Islet precursor cell (in vitro differentiated cells): ENCODE results near the gene NEK8.
"Not testable (repeated sequence)": the region's sequence is repeated elsewhere in the genome, so short reads cannot be mapped to it uniquely, and the experiment has no call there.

ENCODE experiments used
- DNase-seq: peaks from one replicate; pipeline ENCODE4 v3.0.0-alpha.2; 2018

NEK8 gene

GRCh38 chr17:28725660-28726225, 2.8 kb upstream of the NEK8 start:
- peak; percentile 98 for DNase-seq

DNA sequence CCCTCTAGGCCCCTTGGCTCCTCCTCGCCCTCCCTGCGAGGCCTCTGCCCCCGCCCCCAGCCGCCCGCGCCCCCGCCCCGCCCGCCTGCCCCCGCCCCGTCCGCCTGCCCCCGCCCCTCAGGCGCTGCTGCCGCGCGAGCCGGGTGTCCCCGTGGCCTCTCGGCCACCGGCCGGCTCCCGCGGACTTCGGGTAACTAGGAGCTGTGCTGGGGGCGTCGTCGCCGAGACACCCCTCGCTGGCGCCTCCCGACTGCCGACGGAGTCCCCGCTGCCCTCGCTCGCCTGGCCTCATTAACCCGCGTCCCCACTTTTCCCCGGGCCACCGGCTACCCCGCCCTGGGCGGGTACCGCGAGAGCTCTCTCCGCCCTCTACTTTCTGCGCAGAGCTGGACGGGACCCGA, 2.4 kb upstream of the NEK8 start, which contains the start of gene TLCD1:
TSS of gene TLCD1 (minus strand) at position 8 of the 401 bp plus-strand sequence. CDS start 136 bp downstream, outside the sequence.
- DNase-seq = no peak

DNA sequence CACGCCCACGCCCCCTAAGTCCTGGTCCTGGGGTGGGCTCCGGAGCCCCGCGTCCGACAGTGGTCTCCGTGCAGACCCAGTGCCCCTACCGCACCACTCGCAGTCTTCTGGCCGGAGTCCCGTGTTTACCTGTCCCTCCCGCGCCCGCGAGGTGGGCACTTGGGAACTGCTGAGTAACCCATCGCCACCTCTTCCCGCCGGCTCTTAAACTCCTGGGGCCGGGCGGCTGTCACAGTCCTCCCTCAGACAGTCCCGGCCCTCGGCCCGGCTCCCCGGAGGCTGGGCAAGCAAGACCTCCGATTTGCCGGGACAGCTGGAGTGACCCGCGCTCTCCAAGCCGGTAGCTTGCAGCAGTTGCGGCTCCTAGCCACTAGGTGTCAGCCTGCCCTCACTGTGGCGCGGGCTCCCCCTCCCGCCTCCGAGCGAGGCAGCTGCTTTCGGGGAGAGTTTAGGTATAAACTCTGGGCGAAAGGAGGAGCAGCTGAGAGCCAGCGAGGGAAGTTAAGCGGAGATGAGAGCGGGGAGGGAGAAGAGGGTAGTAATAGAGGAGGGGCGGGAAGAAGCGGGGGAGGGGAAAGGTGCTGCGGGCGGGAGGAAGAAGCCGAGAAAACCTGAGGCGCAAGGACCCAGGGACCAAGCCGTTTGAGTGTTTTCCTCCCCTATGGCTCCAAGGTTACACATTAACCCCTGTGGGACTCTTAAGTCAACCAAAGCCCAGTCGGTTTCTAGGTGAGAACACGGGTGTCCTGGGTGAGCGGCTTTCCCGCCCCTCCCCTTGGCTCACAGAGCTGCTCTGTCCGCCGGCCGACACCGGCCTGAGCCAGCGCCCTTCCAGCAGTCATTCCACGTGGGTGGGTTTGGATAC, 1.7 kb upstream of the NEK8 start:
- DNase-seq = peak; percentile 99

DNA sequence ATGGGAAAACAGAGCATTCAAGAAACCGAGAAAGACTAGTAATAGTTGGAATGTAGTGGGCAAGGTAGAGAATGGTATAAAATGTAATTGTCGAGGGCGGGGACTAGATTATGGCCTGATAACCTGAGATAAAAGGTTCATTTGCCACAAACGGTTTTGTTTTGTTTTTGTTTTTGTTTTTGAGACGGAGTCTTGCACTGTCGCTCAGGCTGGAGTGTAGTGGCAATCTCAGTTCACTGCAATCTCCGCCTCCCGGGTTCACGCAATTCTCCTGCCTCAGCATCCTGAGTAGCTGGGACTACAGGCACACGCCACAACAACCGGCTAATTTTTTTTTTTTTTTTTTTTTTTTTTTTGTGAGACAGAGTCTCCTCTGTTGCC, 1.4 kb downstream of the NEK8 start:
- DNase-seq = no peak

DNA sequence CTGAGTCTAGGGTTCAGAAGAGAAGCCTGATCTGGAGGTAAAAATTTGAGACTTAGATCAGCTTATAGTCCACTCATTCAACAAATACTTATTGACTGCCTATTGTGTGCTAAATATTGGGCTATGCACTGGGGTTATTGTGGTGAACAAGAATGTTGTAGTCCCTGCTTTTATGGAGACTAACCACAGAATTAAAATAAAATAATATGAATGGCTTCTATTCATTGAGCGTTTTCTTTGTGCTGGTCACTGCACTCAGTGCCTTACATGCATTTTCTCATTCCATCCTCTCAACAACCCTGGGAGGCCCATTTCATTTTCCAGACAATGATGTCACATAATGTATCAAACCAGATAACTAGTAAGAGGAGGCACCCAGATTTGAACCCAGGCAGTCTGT, 4.8 kb downstream of the NEK8 start:
- DNase-seq = no peak

GRCh38 chr17:28734712-28735241, 6.2 kb downstream of the NEK8 start:
- DNase-seq = no peak

- DNase-seq = peak; percentile 72
These were observed 6.7 kb downstream of the NEK8 start for GRCh38 chr17:28735242-28735722.

- not testable (repeated sequence) for DNase-seq
These were observed 7.6 kb downstream of the NEK8 start for GRCh38 chr17:28735913-28736769.

DNA sequence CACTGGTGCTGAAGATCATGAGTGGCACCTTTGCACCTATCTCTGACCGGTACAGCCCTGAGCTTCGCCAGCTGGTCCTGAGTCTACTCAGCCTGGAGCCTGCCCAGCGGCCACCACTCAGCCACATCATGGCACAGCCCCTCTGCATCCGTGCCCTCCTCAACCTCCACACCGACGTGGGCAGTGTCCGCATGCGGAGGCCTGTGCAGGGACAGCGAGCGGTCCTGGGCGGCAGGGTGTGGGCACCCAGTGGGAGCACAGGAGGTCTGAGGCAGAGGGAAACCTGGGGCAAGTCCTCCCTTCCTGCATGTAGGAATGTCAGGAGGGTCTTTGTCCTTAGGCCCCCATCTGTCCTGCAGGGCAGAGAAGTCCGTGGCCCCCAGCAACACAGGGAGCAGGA, 8.7 kb downstream of the NEK8 start:
- peak; percentile 43 for DNase-seq

GRCh38 chr17:28737770-28738679, 9.4 kb downstream of the NEK8 start:
- DNase-seq = peak; percentile 60

GRCh38 chr17:28738680-28739384, 10.2 kb downstream of the NEK8 start:
- peak; percentile 48 for DNase-seq

GRCh38 chr17:28740406-28741357, 12.1 kb downstream of the NEK8 start:
- peak; percentile 48 for DNase-seq

DNA sequence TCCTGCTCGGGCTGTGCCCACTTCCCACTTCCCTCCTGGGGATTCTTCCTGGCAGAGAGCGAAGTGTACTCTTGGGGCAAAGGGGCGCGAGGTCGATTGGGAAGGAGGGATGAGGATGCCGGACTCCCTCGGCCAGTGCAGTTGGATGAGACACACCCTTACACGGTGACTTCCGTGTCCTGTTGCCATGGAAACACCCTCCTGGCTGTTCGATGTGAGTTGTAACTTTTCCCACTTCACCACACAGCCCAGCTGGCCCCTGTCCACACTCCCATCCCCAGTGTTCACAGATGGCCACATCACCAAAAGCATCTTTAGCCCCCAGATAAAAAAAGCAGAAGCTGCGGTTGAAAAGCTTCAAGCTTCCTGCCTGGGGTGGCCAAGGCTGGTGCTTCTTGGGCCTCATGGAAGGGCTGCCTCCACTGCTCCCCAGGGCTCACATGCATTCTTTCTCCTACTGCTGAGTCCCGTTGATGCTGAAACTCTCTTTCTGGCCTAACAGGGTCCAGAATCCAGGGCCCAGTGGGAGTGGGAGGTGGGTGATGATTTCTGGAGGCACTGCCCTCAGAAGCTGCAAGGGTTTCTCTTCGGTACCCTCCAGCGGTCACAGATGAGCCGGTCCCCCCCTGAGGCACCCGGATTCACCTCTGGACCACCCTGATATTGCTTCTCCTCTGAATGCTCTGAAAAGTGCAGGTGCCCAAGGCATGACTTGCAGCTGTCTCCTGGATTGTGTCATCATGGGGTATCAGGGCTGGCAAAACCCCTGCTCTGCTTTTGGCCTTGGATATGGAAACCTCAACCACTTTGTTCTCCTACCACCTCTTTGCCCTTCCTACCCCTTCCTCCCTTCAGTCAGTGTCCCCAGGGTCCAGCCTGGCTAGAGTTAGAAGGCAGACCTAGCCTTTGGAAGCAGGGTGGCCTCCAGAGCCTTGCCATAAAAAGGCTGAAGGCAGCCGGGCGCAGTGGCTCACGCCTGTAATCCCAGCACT, 13.1 kb downstream of the NEK8 start:
- DNase-seq = peak; percentile 46

GRCh38 chr17:28743243-28744103, 14.9 kb downstream of the NEK8 start, which contains the start of gene TRAF4:
TRAF4 (plus strand) TSS chr17:28744011; CDS start chr17:28744113, 102 bp downstream.
- DNase-seq = peak; percentile 99

GRCh38 chr17:28744104-28744971, 15.8 kb downstream of the NEK8 start:
- peak; percentile 92 for DNase-seq
